Lower lobe of right lung (tissue), 2 donors: Measurements from ENCODE around the gene DRAP1. TPM values are rescaled to one million over a fixed set of nuclear protein-coding genes. Genes with fewer than 3 reads are reported as not detected.
A peak's percentile ranks its signal among the peaks of the same experiment; 100 is the strongest.

Experiments used
- ATAC-seq, 2 donors: fragments of 200-7000 bp; cut with Tn5 transposase; one replicate each; pipeline ENCODE4 v1.9.1; 2020 to 2022; ENCODE audit warnings: mild to moderate bottlenecking in 2 of 2, moderate library complexity in 2 of 2
- DNase-seq: peaks from one replicate; pipeline ENCODE4 v3.0.0-alpha.2; 2020
- H3K27ac ChIP-seq: fragments of 200-600 bp; one replicate; pipeline ENCODE4 v1.8.0; 2022
- H3K27me3 ChIP-seq: fragments of 200-600 bp; one replicate; pipeline ENCODE4 v1.8.0; 2022; ENCODE audit warnings: low read depth
- H3K36me3 ChIP-seq: fragments of 200-600 bp; one replicate; pipeline ENCODE4 v1.8.0; 2022; ENCODE audit warnings: mild to moderate bottlenecking
- H3K4me1 ChIP-seq: fragments of 200-600 bp; one replicate; pipeline ENCODE4 v1.8.0; 2022
- H3K4me3 ChIP-seq: fragments of 200-600 bp; one replicate; pipeline ENCODE4 v1.8.0; 2022; ENCODE audit warnings: mild to moderate bottlenecking
- H3K9me3 ChIP-seq: fragments of 200-600 bp; one replicate; pipeline ENCODE4 v1.8.0; 2022
- CTCF ChIP-seq: fragments of 200-600 bp; IDR thresholded peaks from one replicate; pipeline ENCODE4 v1.8.0; 2022; ENCODE audit warnings: antibody characterized with exemption, mild to moderate bottlenecking
- intact Hi-C: fragments of 100-400 bp; cut with DNase I; formaldehyde crosslinking; loops from one replicate; pipeline ENCODE4 v1.11.0; 2022
- total RNA-seq: library from RNA; stranded (reverse); fragmentation: NEBNext Ultra II Directional; extraction: Animal tissue kit (Norgen Biotek cat#: 25700); gene quantifications from one replicate; pipeline ENCODE4 v1.2.1, GENCODE V29; 2021
- donor health status: DM: no; HTN: yes; CAD: no; lungs with severe emphysema.

The DRAP1 gene
- total RNA-seq, 1 donor from 2014 or later: 63.3 TPM

- no peaks in the 10 kb centered on the region for H3K9me3 ChIP-seq
- no peaks in the 10 kb centered on the region for H3K27me3 ChIP-seq
- peak overlapping the region; percentile 32 for H3K4me3 ChIP-seq
- intact Hi-C loops: no loop called here
- peaks cover 13% of the 10 kb centered on the region for H3K4me1 ChIP-seq
- H3K36me3 ChIP-seq: peaks cover 8% of the 10 kb centered on the region
- ATAC-seq (peak; percentile 73 to 75), DNase-seq (peak; percentile 65)
- H3K27ac ChIP-seq: peak overlapping the region; percentile 66
- no peak for TF ChIP-seq CTCF
Observed at GRCh38 chr11:65927904-65928397, 8.7 kb downstream of the DRAP1 start.

GRCh38 chr11:65928667-65929066 is 9.4 kb downstream of the DRAP1 start:
- Histone ChIP-seq H3K36me3 (peaks cover under 1% of the 10 kb centered on the region), H3K27ac (peak overlapping the region; percentile 66), H3K9me3 (no peaks in the 10 kb centered on the region), H3K27me3 (no peaks in the 10 kb centered on the region), H3K4me3 (peak overlapping the region; percentile 32), H3K4me1 (peaks cover 13% of the 10 kb centered on the region)
- DNase-seq (no peak), ATAC-seq (no peak)
- no peak for TF ChIP-seq CTCF
- intact Hi-C loops: no loop called here

GRCh38 chr11:65931773-65932557 is 12.7 kb downstream of the DRAP1 start:
- Histone ChIP-seq H3K36me3 (no peaks in the 10 kb centered on the region), H3K27ac (no peak overlapping the region), H3K27me3 (peaks cover 8% of the 10 kb centered on the region), H3K4me1 (peaks cover 13% of the 10 kb centered on the region), H3K9me3 (no peaks in the 10 kb centered on the region), H3K4me3 (no peak overlapping the region)
- intact Hi-C loops: no loop called here
- TF ChIP-seq CTCF: no peak
- ATAC-seq (no peak), DNase-seq (no peak)

- no peak for TF ChIP-seq CTCF
- DNase-seq: no peak
Observed at GRCh38 chr11:65932558-65932919, 13.3 kb downstream of the DRAP1 start.

GRCh38 chr11:65934014-65934413 is 14.8 kb downstream of the DRAP1 start:
- no peaks in the 10 kb centered on the region for H3K36me3 ChIP-seq
- peaks cover 8% of the 10 kb centered on the region for H3K27me3 ChIP-seq
- no peak overlapping the region for H3K27ac ChIP-seq
- TF ChIP-seq CTCF: no peak
- ATAC-seq (no peak), DNase-seq (no peak)
- intact Hi-C loops: no loop called here
- no peak overlapping the region for H3K4me3 ChIP-seq
- H3K4me1 ChIP-seq: no peaks in the 10 kb centered on the region
- no peaks in the 10 kb centered on the region for H3K9me3 ChIP-seq

More at GRCh38 chr11:65932558-65932919, 13.3 kb downstream of the DRAP1 start:
- Histone ChIP-seq H3K36me3 (no peaks in the 10 kb centered on the region), H3K27ac (no peak overlapping the region), H3K27me3 (peaks cover 8% of the 10 kb centered on the region), H3K4me3 (no peak overlapping the region), H3K4me1 (peaks cover 13% of the 10 kb centered on the region), H3K9me3 (no peaks in the 10 kb centered on the region)
- ATAC-seq: no peak
- intact Hi-C loops: no loop called here
